ENCODE results near the gene ELF1.

The ELF1 gene

GRCh38 chr13:40961826-40962225, 57.3 kb downstream of the ELF1 start:
- H3K4me1 ChIP-seq: peaks cover 60% of the 10 kb centered on the region
- 0 out of 2 replicates have a peak, but pooled peaks cover 5% of the 10 kb centered on the region for H3K9me3 ChIP-seq
- H4K20me1 ChIP-seq: peaks cover 96% of the 10 kb centered on the region
- no peak overlapping the region for H3K4me3 ChIP-seq
- peak overlapping the region; percentile 30; the same call in 1 of the 2 replicates for H3K9ac ChIP-seq
- H3K36me3 ChIP-seq: peaks cover 85% of the 10 kb centered on the region
- H3K27ac ChIP-seq: peak overlapping the region; percentile 60
- H3K4me2 ChIP-seq: peak overlapping the region; percentile 49
- H3K27me3 ChIP-seq: no peaks in the 10 kb centered on the region
- no peak for TF ChIP-seq Cebpa-rat (IDR thresholded peaks at IDR 0.05)

- Histone ChIP-seq H3K4me1 (peaks cover 54% of the 10 kb centered on the region), H3K27me3 (no peaks in the 10 kb centered on the region), H3K4me2 (peak overlapping the region; percentile 49), H3K9me3 (0 out of 2 replicates have a peak, but pooled peaks cover 5% of the 10 kb centered on the region), H3K9ac (0 out of 2 replicates have a peak overlapping the region, but pooled peaks have one; percentile 30), H3K4me3 (no peak overlapping the region), H3K27ac (peak overlapping the region; percentile 60), H4K20me1 (peaks cover 96% of the 10 kb centered on the region), H3K36me3 (peaks cover 89% of the 10 kb centered on the region)
- TF ChIP-seq Cebpa-rat (IDR thresholded peaks at IDR 0.05): no peak
These were observed 57.9 kb downstream of the ELF1 start for GRCh38 chr13:40961214-40961613.

GRCh38 chr13:40960716-40961115, 58.4 kb downstream of the ELF1 start:
- Histone ChIP-seq H3K9ac (no peak overlapping the region), H4K20me1 (peaks cover 91% of the 10 kb centered on the region), H3K27ac (peak overlapping the region; percentile 60; the same call in 1 of the 2 replicates), H3K27me3 (no peaks in the 10 kb centered on the region), H3K4me2 (peak overlapping the region; percentile 49; the same call in 1 of the 2 replicates), H3K9me3 (0 out of 2 replicates have a peak, but pooled peaks cover 5% of the 10 kb centered on the region), H3K36me3 (peaks cover 87% of the 10 kb centered on the region), H3K4me3 (no peak overlapping the region), H3K4me1 (peaks cover 49% of the 10 kb centered on the region)
- no peak for TF ChIP-seq Cebpa-rat (IDR thresholded peaks at IDR 0.05)

DNA sequence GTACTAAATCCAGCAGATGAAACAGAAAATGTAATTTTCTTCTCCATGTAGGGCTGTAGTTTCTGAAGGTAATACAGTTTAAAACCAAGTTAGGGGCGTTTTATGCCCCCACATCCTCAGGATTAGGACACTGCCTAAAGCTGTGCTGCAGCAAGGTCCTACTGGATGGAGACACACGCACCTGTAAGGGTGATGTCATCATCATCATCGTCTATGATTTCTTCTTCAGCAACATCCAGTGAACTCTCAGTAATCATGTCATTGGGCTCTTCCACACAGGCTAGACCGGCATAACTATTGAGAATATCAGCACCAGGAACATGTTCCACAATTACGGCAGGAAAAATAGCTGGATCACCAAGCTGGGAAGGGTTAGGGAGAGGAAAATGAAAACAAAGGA, 60.5 kb downstream of the ELF1 start:
- Histone ChIP-seq H3K36me3 (peaks cover 76% of the 10 kb centered on the region), H3K4me3 (no peak overlapping the region), H3K27ac (no peak overlapping the region), H3K4me2 (no peak overlapping the region), H3K4me1 (peaks cover 29% of the 10 kb centered on the region), H4K20me1 (peaks cover 78% of the 10 kb centered on the region), H3K27me3 (no peaks in the 10 kb centered on the region), H3K9ac (no peak overlapping the region), H3K9me3 (0 out of 2 replicates have a peak, but pooled peaks cover 5% of the 10 kb centered on the region)
- no peak for TF ChIP-seq Cebpa-rat (IDR thresholded peaks at IDR 0.05)

DNA sequence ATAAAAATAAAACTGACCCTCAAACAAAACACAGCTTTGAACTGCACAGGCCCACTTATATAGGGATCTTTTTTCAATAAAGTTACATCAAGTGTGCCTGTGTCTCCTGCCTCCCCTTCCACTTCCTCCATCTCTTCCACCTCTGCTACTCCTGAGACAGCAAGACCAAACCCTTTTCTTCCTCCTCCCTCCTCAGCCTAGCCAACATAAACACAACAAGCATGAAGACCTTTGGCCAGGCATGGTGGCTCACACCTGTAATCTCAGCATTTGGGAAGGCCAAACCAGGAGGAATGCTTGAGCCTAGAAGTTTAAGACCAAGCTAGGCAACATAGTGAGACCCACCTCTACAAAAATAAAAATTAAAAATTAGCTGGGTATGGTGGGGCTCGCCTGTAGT, 72.6 kb downstream of the ELF1 start:
- Histone ChIP-seq H3K4me2 (no peak overlapping the region), H3K36me3 (peaks cover 99% of the 10 kb centered on the region), H3K27me3 (no peaks in the 10 kb centered on the region)

GRCh38 chr13:40943073-40943472, 76.0 kb downstream of the ELF1 start:
- no peak overlapping the region for H3K9ac ChIP-seq
- no peak for TF ChIP-seq Cebpa-rat (IDR thresholded peaks at IDR 0.05)
- peaks cover 14% of the 10 kb centered on the region for H3K4me1 ChIP-seq
- no peaks in the 10 kb centered on the region for H3K27me3 ChIP-seq
- H3K9me3 ChIP-seq: no peaks in the 10 kb centered on the region
- peaks cover 98% of the 10 kb centered on the region for H3K36me3 ChIP-seq
- no peak overlapping the region for H3K4me3 ChIP-seq
- peaks cover 100% of the 10 kb centered on the region for H4K20me1 ChIP-seq
- H3K27ac ChIP-seq: no peak overlapping the region
- H3K4me2 ChIP-seq: no peak overlapping the region

More for the DNA sequence above, 72.6 kb downstream of the ELF1 start:
- Histone ChIP-seq H3K9ac (no peak overlapping the region), H4K20me1 (peaks cover 100% of the 10 kb centered on the region), H3K4me3 (no peak overlapping the region), H3K4me1 (peaks cover 14% of the 10 kb centered on the region), H3K27ac (no peak overlapping the region), H3K9me3 (no peaks in the 10 kb centered on the region)
- TF ChIP-seq Cebpa-rat (IDR thresholded peaks at IDR 0.05): no peak

DNA sequence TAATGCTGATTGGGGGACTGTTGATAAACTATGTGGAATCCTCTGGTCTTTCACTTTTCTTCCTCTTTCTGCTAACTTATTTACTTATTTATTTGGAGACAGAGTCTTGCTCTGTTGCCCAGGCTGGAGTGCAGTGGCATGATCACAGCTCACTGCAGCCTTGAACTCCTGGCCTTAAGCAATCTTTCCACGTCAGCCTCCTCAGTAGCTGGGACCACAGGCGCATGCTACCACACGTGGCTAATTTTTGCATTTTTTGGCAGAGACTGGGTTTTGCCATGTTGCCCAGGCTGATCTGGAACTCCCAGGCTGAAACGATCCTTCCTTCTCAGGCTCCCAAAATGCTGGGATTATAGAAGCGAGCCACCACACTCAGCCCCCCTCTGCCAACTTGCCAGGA, 77.5 kb downstream of the ELF1 start:
- no peak for TF ChIP-seq Cebpa-rat (IDR thresholded peaks at IDR 0.05)
- Histone ChIP-seq H4K20me1 (peaks cover 100% of the 10 kb centered on the region), H3K36me3 (peaks cover 98% of the 10 kb centered on the region), H3K9ac (no peak overlapping the region), H3K27me3 (no peaks in the 10 kb centered on the region), H3K9me3 (no peaks in the 10 kb centered on the region), H3K4me1 (peaks cover 14% of the 10 kb centered on the region), H3K4me2 (no peak overlapping the region), H3K4me3 (no peak overlapping the region), H3K27ac (no peak overlapping the region)

- TF ChIP-seq Cebpa-rat (IDR thresholded peaks at IDR 0.05): no peak
- peaks cover 17% of the 10 kb centered on the region for H3K4me1 ChIP-seq
- H3K4me3 ChIP-seq: no peak overlapping the region
- H3K36me3 ChIP-seq: peaks cover 98% of the 10 kb centered on the region
- H3K9me3 ChIP-seq: no peaks in the 10 kb centered on the region
- H3K27ac ChIP-seq: no peak overlapping the region
- no peaks in the 10 kb centered on the region for H3K27me3 ChIP-seq
- H3K9ac ChIP-seq: no peak overlapping the region
- H4K20me1 ChIP-seq: peaks cover 100% of the 10 kb centered on the region
- H3K4me2 ChIP-seq: no peak overlapping the region
These were observed 78.3 kb downstream of the ELF1 start for GRCh38 chr13:40940841-40941240.

- no peak overlapping the region for H3K4me3 ChIP-seq
- peaks cover 99% of the 10 kb centered on the region for H4K20me1 ChIP-seq
- TF ChIP-seq Cebpa-rat (IDR thresholded peaks at IDR 0.05): no peak
- H3K4me1 ChIP-seq: peaks cover 29% of the 10 kb centered on the region
- H3K9me3 ChIP-seq: no peaks in the 10 kb centered on the region
- peaks cover 94% of the 10 kb centered on the region for H3K36me3 ChIP-seq
- H3K9ac ChIP-seq: no peak overlapping the region
- H3K4me2 ChIP-seq: no peak overlapping the region
- H3K27ac ChIP-seq: no peak overlapping the region
- no peaks in the 10 kb centered on the region for H3K27me3 ChIP-seq
These were observed 85.5 kb downstream of the ELF1 start for GRCh38 chr13:40933508-40934204.

DNA sequence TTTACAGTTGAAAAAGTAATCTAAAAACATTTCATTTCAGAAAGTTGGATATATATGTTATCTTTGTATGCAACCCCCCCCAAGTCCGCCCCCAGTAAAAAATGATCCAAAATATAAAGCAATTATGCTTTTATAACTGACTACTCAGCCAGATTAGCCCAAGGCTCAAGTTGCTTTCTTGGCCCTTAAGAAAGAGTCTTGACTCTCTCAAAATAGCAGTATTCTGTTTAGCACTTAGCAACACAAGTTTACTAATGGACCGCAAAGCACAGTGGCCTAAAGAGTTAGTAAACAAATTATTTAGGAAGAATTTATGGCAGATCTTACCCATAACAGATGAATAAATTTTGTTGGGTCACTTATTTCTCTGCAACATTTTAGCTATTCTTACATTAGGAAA, 86.9 kb downstream of the ELF1 start:
- no peak overlapping the region for H3K9ac ChIP-seq
- H3K27me3 ChIP-seq: no peaks in the 10 kb centered on the region
- no peaks in the 10 kb centered on the region for H3K9me3 ChIP-seq
- H3K4me1 ChIP-seq: peaks cover 29% of the 10 kb centered on the region
- no peak overlapping the region for H3K4me2 ChIP-seq
- TF ChIP-seq Cebpa-rat (IDR thresholded peaks at IDR 0.05): no peak
- peaks cover 99% of the 10 kb centered on the region for H4K20me1 ChIP-seq
- H3K36me3 ChIP-seq: peaks cover 93% of the 10 kb centered on the region
- no peak overlapping the region for H3K27ac ChIP-seq
- H3K4me3 ChIP-seq: no peak overlapping the region

Data from BLaER1 (cell line).